Breast epithelium (tissue), 3 donors: ENCODE measurements around the gene STARD8.

ENCODE experiments used
- POLR2AphosphoS5 ChIP-seq, 3 donors: sonication (generic); formaldehyde crosslinking; IDR thresholded peaks; one replicate each; pipeline ENCODE4 v1.6.1; 2017; ENCODE audit warnings: antibody characterized with exemption in 3 of 3
- TF ChIP-seq, protein P1 (sequence below), 3 donors: fragments of 450-650 bp; IDR thresholded peaks; one replicate each; pipeline ENCODE4 v1.5.1; 2016 to 2017; ENCODE audit warnings: antibody characterized with exemption in 3 of 3, mild to moderate bottlenecking in 3 of 3, moderate library complexity in 3 of 3

DNA sequence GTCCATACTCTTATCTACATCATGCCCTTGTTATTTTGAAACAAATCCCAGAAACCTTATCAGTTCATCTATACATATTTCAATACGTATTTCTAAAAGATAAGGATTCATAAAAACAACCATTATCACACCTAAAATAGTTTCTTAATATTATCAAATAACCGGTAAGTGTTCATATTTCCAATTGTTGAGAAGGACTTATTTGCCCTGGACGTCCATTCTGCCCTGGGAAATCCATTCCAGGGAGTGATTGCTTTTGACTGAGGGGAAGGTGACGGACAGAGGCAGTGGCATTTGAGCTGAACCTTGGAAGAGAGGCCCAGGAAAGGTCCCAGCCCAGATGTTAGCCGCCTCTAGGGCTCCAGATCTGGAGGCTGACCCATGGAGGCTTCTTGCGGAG, 49.6 kb downstream of the STARD8 start:
- TF ChIP-seq, protein P1, sequence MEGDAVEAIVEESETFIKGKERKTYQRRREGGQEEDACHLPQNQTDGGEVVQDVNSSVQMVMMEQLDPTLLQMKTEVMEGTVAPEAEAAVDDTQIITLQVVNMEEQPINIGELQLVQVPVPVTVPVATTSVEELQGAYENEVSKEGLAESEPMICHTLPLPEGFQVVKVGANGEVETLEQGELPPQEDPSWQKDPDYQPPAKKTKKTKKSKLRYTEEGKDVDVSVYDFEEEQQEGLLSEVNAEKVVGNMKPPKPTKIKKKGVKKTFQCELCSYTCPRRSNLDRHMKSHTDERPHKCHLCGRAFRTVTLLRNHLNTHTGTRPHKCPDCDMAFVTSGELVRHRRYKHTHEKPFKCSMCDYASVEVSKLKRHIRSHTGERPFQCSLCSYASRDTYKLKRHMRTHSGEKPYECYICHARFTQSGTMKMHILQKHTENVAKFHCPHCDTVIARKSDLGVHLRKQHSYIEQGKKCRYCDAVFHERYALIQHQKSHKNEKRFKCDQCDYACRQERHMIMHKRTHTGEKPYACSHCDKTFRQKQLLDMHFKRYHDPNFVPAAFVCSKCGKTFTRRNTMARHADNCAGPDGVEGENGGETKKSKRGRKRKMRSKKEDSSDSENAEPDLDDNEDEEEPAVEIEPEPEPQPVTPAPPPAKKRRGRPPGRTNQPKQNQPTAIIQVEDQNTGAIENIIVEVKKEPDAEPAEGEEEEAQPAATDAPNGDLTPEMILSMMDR (IDR thresholded peaks at IDR 0.05), result no peak
- TF ChIP-seq POLR2AphosphoS5 (IDR thresholded peaks at IDR 0.05), result no peak
